Activated CD4-positive, alpha-beta T cell treated with anti-CD3 and anti-CD28 coated beads, Interleukin-2, amount 10 ng/mL, durations not matched to agents 24 days and 14 days (primary cell): ENCODE measurements around the gene LMF2. TPM values are rescaled to one million over a fixed set of nuclear protein-coding genes. Genes with fewer than 3 reads are reported as not detected.

Experiments used
- DNase-seq: peaks from one replicate; pipeline ENCODE4 v3.0.0; 2022
- H3K27ac Mint-ChIP-seq: one replicate; pipeline ENCODE4 v1.8.0; 2022; ENCODE audit warnings: mild to moderate bottlenecking, mixed read lengths
- H3K27me3 Mint-ChIP-seq: one replicate; pipeline ENCODE4 v1.8.0; 2022; ENCODE audit warnings: mixed read lengths
- H3K36me3 Mint-ChIP-seq: one replicate; pipeline ENCODE4 v1.8.0; 2022; ENCODE audit warnings: low read depth, mild to moderate bottlenecking, mixed read lengths
- H3K4me1 Mint-ChIP-seq: one replicate; pipeline ENCODE4 v1.8.0; 2021; ENCODE audit warnings: mixed read lengths
- H3K4me3 Mint-ChIP-seq: one replicate; pipeline ENCODE4 v1.8.0; 2022; ENCODE audit warnings: mild to moderate bottlenecking, moderate library complexity, mixed read lengths
- H3K9me3 Mint-ChIP-seq: one replicate; pipeline ENCODE4 v1.8.0; 2021; ENCODE audit warnings: mixed read lengths
- intact Hi-C: fragments of 100-400 bp; cut with micrococcal nuclease; formaldehyde crosslinking; loops from one replicate; pipeline ENCODE4 v1.15.1; 2023
- total RNA-seq: library from RNA; stranded (reverse); gene quantifications from 2 replicates; pipeline ENCODE4 v1.2.3, GENCODE V29; 2022

Gene LMF2, protein sequence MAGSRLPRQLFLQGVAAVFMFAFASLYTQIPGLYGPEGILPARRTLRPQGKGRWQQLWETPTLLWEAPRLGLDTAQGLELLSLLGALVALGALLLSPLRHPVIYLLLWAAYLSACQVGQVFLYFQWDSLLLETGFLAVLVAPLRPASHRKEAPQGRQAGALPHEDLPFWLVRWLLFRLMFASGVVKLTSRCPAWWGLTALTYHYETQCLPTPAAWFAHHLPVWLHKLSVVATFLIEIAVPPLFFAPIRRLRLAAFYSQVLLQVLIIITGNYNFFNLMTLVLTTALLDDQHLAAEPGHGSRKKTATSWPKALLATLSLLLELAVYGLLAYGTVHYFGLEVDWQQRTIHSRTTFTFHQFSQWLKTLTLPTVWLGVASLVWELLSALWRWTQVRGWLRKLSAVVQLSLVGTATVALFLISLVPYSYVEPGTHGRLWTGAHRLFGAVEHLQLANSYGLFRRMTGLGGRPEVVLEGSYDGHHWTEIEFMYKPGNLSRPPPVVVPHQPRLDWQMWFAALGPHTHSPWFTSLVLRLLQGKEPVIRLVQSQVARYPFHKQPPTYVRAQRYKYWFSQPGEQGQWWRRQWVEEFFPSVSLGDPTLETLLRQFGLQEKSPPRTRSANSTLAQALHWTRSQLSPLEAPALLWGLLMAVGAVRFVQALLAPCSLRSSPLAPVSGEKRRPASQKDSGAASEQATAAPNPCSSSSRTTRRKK
- total RNA-seq = 78.4 and 79.2 TPM in 2 replicates

DNA sequence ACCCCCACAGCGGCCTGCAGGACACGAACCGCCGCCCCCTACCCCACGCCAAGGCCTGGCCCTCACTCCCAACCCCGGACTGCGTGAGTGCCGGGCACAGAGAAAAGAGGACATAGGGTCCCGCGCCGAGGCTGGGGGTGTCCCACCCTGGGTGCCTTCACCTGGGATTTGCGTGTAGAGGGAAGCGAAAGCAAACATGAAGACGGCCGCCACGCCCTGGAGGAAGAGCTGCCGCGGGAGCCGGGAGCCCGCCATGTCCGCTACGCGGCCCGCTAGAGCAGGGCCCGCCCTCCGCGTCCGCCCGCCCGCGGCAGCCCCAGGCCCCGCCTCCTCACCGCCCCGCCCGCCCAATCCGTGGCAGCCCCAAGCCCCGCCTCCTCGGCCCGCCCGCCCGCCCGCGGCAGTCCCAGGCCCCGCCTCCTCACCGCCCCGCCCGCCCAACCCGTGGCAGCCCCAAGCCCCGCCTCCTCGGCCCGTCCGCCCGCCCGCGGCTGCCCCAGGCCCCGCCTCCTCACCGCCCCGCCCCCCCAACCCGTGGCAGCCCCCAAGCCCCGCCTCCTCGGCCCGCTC, at the start of gene LMF2:
Gene LMF2 (minus strand): TSS at position 282 of the 570 bp plus-strand sequence. CDS start 27 bp downstream, at position 255.
- Mint-ChIP-seq H3K9me3 (no peaks in the 10 kb centered on the region), H3K36me3 (peaks cover 10% of the 10 kb centered on the region), H3K4me1 (peaks cover 15% of the 10 kb centered on the region), H3K4me3 (peak within 1 kb of the TSS; percentile 90), H3K27ac (peak within 1 kb of the TSS; percentile 97), H3K27me3 (peaks cover 1% of the 10 kb centered on the region)
- intact Hi-C loops = loop anchor here (1.0 to 10.0 kb wide), 4 partner anchors 55 to 255 kb away; partner anchors contain the start of genes CHKB, HDAC10 and PPP6R2
- peak; percentile 97 for DNase-seq

DNA sequence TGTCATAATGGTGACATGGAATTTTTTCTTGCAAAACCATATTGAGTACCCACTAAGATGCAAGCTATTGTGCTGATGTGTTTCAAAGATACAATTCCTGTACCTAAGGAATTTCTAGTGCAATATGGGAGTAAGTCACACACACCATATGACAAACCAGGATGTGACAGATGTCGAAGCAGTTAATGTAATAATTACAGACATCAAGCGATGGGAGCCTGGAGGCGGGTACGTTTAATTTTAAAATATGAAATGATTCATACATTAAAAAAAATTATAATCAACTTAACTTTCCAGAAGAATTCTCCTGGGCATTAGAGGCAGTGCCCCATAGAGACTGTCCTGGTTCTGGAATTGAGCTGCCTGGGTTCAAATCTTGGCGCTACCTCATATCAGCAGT, 49.2 kb upstream of the LMF2 start:
- H3K4me1 Mint-ChIP-seq = peaks cover 8% of the 10 kb centered on the region
- H3K9me3 Mint-ChIP-seq = no peaks in the 10 kb centered on the region
- intact Hi-C loops = no loop called here
- no peaks in the 10 kb centered on the region for H3K36me3 Mint-ChIP-seq
- H3K4me3 Mint-ChIP-seq = no peak overlapping the region
- H3K27ac Mint-ChIP-seq = no peak overlapping the region
- DNase-seq = no peak
- H3K27me3 Mint-ChIP-seq = peaks cover 2% of the 10 kb centered on the region

DNA sequence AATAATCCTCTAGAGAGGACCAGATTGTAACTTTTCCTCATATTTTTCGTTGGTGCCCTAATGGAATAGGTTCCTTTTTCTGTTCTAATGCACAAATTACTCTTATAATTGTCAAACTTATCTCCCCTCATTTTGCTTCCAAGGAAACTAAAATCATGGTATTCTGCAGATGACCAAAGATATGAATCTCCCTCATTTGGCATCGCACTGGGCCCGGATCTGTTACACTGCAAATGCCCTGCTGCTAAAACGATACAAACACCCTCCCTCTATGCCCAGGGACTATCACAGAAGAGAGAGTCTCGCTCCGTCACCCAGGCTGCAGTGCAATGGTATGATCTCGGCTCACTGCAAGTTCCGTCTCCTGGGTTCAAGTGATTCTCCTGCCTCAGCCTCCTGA, 45.8 kb upstream of the LMF2 start:
- Mint-ChIP-seq H3K27ac (no peak overlapping the region), H3K4me1 (peaks cover 8% of the 10 kb centered on the region), H3K36me3 (peaks cover 4% of the 10 kb centered on the region), H3K27me3 (no peaks in the 10 kb centered on the region), H3K9me3 (no peaks in the 10 kb centered on the region), H3K4me3 (no peak overlapping the region)
- intact Hi-C loops = no loop called here
- no peak for DNase-seq

DNA sequence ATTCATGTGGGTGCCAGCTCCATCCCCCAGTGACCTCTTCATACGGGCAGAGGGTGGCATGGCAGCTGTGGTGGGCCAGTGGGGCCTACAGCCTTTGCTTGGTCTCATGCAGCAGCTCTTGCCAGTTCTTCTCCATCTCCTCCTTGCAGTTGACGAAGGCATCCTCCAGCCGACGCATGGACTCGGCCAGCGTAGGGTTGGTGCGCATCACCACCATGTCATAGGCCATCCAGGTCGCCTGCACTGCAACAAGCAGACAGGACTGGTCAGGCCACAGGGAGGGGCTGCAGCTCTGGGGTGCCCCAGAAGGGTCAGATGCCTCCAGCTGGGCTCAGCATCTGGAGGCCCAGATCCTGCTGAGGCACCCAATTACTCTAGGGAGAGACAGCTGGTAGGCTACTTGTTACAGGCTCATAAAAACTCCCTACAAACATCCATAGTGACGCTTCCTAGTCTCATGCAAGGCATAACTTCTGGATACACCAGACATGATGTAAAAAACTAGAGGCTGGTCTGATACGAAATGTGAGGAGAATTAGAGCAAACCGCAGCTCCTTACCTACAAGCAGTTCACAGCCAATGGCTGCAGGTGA, 43.8 kb upstream of the LMF2 start:
- no peak for DNase-seq
- no peaks in the 10 kb centered on the region for H3K9me3 Mint-ChIP-seq
- peaks cover 4% of the 10 kb centered on the region for H3K36me3 Mint-ChIP-seq
- H3K4me1 Mint-ChIP-seq = peaks cover 13% of the 10 kb centered on the region
- no peak overlapping the region for H3K27ac Mint-ChIP-seq
- H3K4me3 Mint-ChIP-seq = no peak overlapping the region
- no peaks in the 10 kb centered on the region for H3K27me3 Mint-ChIP-seq
- intact Hi-C loops = no loop called here

DNA sequence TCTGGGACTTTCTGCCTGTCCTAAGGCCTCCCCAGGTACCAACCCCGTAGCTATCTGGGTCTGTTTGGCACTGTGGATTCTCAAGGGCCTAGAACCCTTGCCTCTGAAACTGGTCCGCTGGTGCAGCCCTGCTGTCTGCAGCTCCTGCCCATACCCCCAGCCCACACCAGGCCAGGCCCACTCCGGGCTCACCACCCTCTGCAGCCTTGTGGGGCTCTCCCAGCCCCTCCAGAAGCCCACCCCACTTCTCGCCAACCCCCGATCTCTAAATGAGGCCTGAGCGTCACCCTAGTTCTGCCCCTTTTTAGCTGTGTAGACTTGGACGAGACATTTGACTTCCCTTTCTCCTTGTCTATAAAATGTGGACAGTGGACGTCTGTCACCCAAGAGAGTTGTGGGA, 42.9 kb upstream of the LMF2 start:
- Mint-ChIP-seq H3K36me3 (peaks cover 4% of the 10 kb centered on the region), H3K4me3 (peak overlapping the region; percentile 84), H3K4me1 (peaks cover 20% of the 10 kb centered on the region), H3K9me3 (no peaks in the 10 kb centered on the region), H3K27ac (peak overlapping the region; percentile 88), H3K27me3 (no peaks in the 10 kb centered on the region)
- intact Hi-C loops = no loop called here
- no peak for DNase-seq

DNA sequence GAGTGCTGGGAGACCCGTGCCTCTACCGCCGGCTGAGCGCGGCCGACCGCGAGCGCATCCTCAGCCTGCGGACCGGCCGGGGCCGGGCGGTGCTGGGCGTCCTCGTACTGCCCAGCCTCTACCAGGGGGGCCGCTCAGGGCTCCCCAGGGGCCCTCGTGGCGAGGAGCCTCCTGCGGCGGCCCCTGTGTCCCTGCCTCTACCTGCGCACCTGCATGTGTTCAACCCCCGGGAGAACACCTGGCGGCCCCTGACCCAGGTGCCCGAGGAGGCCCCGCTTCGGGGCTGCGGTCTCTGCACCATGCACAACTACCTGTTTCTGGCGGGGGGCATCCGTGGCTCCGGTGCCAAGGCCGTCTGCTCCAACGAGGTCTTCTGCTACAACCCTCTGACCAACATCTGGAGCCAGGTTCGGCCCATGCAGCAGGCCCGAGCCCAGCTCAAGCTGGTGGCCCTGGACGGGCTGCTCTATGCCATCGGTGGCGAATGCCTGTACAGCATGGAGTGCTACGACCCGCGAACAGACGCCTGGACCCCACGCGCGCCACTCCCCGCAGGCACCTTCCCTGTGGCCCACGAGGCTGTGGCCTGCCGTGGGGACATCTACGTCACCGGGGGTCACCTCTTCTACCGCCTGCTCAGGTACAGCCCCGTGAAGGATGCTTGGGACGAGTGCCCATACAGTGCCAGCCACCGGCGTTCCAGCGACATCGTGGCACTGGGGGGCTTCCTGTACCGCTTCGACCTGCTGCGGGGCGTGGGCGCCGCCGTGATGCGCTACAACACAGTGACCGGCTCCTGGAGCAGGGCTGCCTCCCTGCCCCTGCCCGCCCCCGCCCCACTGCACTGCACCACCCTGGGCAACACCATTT, 41.7 kb upstream of the LMF2 start:
- H3K4me1 Mint-ChIP-seq = peaks cover 31% of the 10 kb centered on the region
- intact Hi-C loops = no loop called here
- peaks cover 4% of the 10 kb centered on the region for H3K36me3 Mint-ChIP-seq
- DNase-seq = no peak
- H3K27ac Mint-ChIP-seq = peak overlapping the region; percentile 84
- H3K27me3 Mint-ChIP-seq = no peaks in the 10 kb centered on the region
- H3K4me3 Mint-ChIP-seq = peak overlapping the region; percentile 84
- no peaks in the 10 kb centered on the region for H3K9me3 Mint-ChIP-seq

DNA sequence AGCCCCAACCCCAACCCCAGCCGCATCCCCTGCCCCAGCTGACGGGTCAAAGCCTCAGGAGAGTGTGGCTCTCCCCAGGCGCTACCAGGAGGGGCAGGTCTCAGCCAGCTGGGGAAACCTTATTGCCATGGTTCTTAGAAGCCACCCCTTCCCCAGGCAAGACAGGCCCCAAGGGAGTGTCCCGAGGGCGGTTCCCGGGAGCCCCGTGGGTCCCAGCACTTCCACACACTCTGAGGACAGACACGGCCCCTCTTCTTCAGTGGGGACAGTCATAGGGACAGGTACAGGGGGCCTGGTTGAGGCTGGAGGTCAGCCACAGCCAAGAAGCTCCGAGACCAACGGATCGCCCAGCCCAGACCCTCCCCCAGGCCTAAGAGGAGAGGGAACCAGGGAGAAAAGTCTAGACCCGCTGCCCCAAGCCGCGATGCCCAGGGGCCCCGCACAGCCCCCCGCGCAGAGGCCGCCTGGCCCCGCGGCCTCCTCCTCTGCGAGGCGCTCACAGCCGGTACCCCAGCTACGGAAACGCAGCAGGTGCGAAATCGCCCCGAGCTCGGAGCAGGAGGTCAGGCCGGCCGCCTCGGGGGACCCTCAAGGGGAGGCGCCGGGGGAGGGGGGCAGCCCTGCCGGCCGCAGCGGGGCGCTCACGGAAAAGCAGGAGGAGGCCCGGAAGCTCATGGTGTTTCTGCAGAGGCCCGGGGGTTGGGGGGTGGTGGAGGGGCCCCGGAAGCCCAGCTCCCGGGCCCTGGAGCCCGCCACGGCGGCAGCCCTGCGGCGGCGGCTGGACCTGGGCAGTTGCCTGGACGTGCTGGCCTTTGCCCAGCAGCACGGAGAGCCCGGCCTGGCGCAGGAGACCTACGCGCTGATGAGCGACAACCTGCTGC, 40.8 kb upstream of the LMF2 start:
- Mint-ChIP-seq H3K36me3 (peaks cover 4% of the 10 kb centered on the region), H3K4me1 (peaks cover 31% of the 10 kb centered on the region), H3K27me3 (no peaks in the 10 kb centered on the region), H3K27ac (peak overlapping the region; percentile 84), H3K9me3 (no peaks in the 10 kb centered on the region), H3K4me3 (peak overlapping the region; percentile 74)
- DNase-seq = peak; percentile 90
- intact Hi-C loops = no loop called here

DNA sequence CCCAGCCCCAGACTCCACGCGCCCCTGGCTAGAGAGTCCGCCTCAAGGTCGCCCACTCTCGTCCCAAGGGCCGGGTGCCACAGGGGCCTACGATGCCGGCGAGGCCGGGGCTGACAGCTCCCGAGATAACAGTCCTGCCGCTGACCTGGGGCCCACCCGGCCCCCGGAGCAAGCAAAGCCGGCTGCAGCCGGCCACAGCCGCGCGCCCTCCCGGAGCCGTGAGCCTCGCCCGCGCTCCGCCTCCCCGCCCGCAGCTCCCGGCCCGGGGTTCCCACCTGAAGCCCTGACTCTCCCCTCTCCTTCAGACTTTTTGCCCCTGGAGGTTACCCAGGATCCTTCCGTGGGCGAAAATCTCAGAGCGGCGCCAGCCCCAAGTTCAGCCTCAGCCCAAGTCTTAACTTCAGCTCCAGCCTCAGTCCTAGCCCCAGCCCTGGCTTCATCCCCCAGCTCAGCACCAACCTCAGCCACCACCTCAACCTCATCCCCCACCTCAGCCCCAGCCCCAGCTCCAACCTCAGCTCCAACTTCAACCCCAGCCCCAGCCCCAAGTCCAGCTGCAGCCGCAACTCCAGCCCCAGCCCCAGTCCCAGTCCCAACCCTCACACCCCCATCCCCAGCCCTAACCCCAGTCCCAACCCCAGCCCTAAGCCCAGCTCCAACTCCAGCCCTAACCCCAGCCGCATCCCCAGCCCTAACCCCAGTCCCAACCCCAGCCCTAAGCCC, 39.9 kb upstream of the LMF2 start:
- Mint-ChIP-seq H3K27ac (peak overlapping the region; percentile 84), H3K9me3 (no peaks in the 10 kb centered on the region), H3K27me3 (no peaks in the 10 kb centered on the region), H3K4me3 (peak overlapping the region; percentile 67), H3K36me3 (peaks cover 7% of the 10 kb centered on the region), H3K4me1 (peaks cover 34% of the 10 kb centered on the region)
- no peak for DNase-seq
- intact Hi-C loops = no loop called here

DNA sequence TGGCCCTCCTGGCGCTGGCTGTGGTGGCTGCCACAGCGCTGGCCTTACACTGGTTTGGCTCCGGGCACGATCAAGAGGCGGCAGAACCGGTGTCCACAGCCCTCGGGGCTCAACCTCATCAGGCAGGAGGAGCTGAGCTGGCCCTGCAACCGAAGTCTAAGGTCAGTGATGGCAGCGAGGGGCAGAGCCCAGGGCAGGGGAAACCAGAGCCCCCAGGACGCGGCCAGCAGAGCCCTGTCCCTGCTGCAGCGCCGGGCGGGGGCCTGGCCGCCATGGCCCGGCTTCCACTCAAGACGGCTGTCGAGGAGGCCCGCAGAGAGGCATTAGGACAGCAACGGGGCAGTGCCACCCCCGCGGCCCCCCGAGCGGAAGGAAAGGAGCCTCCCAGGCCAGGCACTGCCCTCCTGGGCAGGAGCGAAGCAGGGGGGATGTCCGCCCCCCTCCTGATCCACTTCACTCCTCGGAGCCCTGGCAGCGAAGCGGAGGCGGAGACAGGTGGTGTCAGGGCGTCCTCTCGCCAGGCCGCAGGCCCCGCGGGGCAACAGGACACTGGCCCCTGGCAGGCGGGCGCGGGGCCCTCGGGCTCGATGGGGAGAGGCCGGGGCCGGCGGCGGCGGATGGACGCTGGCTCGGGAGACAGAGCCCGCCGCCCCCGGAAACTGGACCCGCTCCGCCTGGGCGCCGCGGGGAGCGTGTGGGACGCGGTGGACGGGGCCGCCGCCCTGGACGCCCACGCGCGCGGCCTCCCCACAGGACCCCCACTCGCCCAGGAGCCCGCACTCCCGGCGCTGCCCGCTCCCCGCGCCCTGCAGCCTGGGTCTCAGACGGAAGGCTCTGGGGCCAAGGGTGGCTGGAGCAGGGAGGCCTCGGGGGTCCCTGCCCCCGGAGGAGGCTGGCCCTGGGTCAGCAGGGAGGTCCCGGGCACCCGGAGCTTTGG, 39.1 kb upstream of the LMF2 start:
- no peaks in the 10 kb centered on the region for H3K9me3 Mint-ChIP-seq
- H3K4me1 Mint-ChIP-seq = peaks cover 42% of the 10 kb centered on the region
- intact Hi-C loops = no loop called here
- peak overlapping the region; percentile 86 for H3K27ac Mint-ChIP-seq
- H3K27me3 Mint-ChIP-seq = no peaks in the 10 kb centered on the region
- H3K4me3 Mint-ChIP-seq = peak overlapping the region; percentile 59
- peaks cover 7% of the 10 kb centered on the region for H3K36me3 Mint-ChIP-seq
- DNase-seq = no peak

DNA sequence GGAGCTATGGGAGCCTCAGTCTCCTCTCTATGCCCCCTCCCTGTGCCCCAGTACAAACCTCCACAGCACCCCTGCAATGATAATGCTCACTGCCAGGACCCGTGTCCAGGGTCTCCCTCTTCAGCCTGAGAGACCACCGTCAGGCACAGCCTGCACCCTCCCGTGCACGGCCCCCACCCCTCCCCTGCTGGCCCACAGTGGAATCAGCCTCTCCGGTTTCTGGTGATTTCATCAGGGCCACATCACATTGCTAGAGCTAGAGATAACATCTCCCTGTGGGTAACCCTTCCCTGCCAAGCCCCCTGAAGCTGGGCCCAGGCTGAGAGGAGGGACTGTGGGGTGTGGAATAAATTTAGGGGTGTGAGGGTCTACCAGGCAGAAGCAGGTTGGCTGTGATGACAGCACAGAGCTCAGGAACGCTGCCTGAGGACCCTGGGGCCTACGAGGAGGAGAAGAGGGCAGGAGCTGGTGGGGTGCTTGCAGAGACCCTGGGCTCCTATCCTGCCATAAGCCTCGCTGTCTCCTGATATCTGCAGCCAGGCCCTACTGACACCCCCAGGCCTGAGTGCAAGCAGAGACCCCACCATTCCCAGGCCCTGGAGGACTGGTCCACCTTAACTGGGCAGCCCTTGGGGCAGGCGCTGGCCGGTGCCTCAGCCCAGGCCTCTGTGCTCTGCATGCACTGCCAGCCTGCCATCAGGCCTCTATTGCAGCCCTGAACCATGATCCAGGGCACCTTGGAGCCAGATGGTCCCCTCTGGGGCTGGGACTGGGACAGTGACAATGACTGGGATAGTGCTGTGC, 38.2 kb upstream of the LMF2 start, which contains the start of gene KLHDC7B:
Gene KLHDC7B (plus strand): TSS at position 378 of the 804 bp plus-strand sequence. CDS start 345 bp downstream, at position 723.
- Mint-ChIP-seq H3K27ac (peak within 1 kb of the TSS; percentile 86), H3K4me1 (peaks cover 50% of the 10 kb centered on the region), H3K27me3 (no peaks in the 10 kb centered on the region), H3K36me3 (peaks cover 7% of the 10 kb centered on the region), H3K4me3 (peak within 1 kb of the TSS; percentile 72), H3K9me3 (no peaks in the 10 kb centered on the region)
- intact Hi-C loops = loop anchor here (2.0 kb wide), 1 partner anchor 15 kb away; the partner anchor contains the start of gene TYMP
- peak; percentile 80 for DNase-seq
